Measurements from ENCODE around the gene SDC3.

The SDC3 gene

GRCh38 chr1:30908696-30909364, at the start of gene SDC3:
TSS of gene SDC3 (minus strand) at chr1:30908758. CDS start at chr1:30908586, 172 bp downstream.
- in situ Hi-C loops (cut with HindIII; ENCODE audit: low pct_ligation_motif_present, low sequenced_read_pairs), result no loop called here
- TF ChIP-seq CTCF (IDR thresholded peaks at IDR 0.05; ENCODE audit: low read depth, low read length, missing control alignments), result no peak
- H3K36me3 ChIP-seq (replicated peaks), result no peaks in the 10 kb centered on the region
- H3K27ac ChIP-seq, result no peak within 1 kb of the TSS
- DNase-seq, result no peak
- H3K4me3 ChIP-seq (ENCODE audit: low read depth, low read length), result peak within 1 kb of the TSS; percentile 52
- no peaks in the 10 kb centered on the region for H3K27me3 ChIP-seq (replicated peaks)

GRCh38 chr1:30957560-30958222, 49.1 kb upstream of the SDC3 start:
- TF ChIP-seq CTCF (IDR thresholded peaks at IDR 0.05; ENCODE audit: low read depth, low read length, missing control alignments), result no peak
- Histone ChIP-seq H3K4me3 (ENCODE audit: low read depth, low read length) (no peak overlapping the region), H3K27me3 (replicated peaks) (no peaks in the 10 kb centered on the region), H3K36me3 (replicated peaks) (peaks cover 43% of the 10 kb centered on the region), H3K27ac (no peak overlapping the region)
- DNase-seq, result no peak
- in situ Hi-C loops (cut with HindIII; ENCODE audit: low pct_ligation_motif_present, low sequenced_read_pairs), result no loop called here

DNA sequence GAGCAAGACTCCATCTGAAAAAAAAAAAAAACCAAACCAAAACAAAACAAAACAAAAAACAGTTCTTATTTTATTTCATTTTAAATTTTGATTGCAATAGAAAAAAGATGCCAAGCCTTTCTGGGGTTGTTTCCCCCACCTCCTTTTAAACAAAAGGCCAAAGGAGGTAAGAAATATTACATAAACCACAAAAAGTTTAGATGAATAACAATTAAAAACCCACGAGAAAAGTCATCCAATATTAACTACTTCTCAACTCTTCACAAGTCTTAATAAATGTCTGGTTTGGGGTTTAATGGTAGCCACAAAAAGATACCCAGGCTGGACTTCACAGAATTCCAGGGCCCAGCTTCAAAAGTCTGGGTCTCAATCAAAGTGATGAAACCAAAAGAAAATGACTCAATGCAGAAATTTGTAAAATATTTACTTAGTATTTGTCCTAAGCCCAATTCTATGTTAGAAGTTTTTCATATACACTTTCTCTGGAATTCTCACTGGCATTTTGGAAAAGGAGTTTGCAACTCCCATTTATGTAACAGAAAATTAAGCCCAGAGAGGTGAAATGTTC, 47.0 kb upstream of the SDC3 start:
- no peak for DNase-seq
- Histone ChIP-seq H3K36me3 (replicated peaks) (peaks cover 53% of the 10 kb centered on the region), H3K27ac (peak overlapping the region; percentile 31), H3K27me3 (replicated peaks) (no peaks in the 10 kb centered on the region), H3K4me3 (ENCODE audit: low read depth, low read length) (no peak overlapping the region)
- no peak for TF ChIP-seq CTCF (IDR thresholded peaks at IDR 0.05; ENCODE audit: low read depth, low read length, missing control alignments)
- in situ Hi-C loops (cut with HindIII; ENCODE audit: low pct_ligation_motif_present, low sequenced_read_pairs), result no loop called here

- H3K27me3 ChIP-seq (replicated peaks), result no peaks in the 10 kb centered on the region
- H3K27ac ChIP-seq, result no peak overlapping the region
- H3K4me3 ChIP-seq (ENCODE audit: low read depth, low read length), result no peak overlapping the region
- TF ChIP-seq CTCF (IDR thresholded peaks at IDR 0.05; ENCODE audit: low read depth, low read length, missing control alignments), result no peak
- in situ Hi-C loops (cut with HindIII; ENCODE audit: low pct_ligation_motif_present, low sequenced_read_pairs), result no loop called here
- peaks cover 54% of the 10 kb centered on the region for H3K36me3 ChIP-seq (replicated peaks)
- no peak for DNase-seq
These were observed 45.1 kb upstream of the SDC3 start for GRCh38 chr1:30953685-30954084.

- in situ Hi-C loops (cut with HindIII; ENCODE audit: low pct_ligation_motif_present, low sequenced_read_pairs), result no loop called here
- no peaks in the 10 kb centered on the region for H3K27me3 ChIP-seq (replicated peaks)
These were observed 43.5 kb upstream of the SDC3 start for GRCh38 chr1:30952098-30952497.

More at GRCh38 chr1:30952098-30952497, 43.5 kb upstream of the SDC3 start:
- no peak for TF ChIP-seq CTCF (IDR thresholded peaks at IDR 0.05; ENCODE audit: low read depth, low read length, missing control alignments)
- Histone ChIP-seq H3K4me3 (ENCODE audit: low read depth, low read length) (no peak overlapping the region), H3K36me3 (replicated peaks) (peaks cover 67% of the 10 kb centered on the region), H3K27ac (no peak overlapping the region)
- no peak for DNase-seq

Data from brain microvascular endothelial cell (primary cell).